Measurements from ENCODE around the gene NTRK1. TPM values are rescaled to one million over a fixed set of nuclear protein-coding genes. Genes with fewer than 3 reads are reported as not detected.
A peak's percentile ranks its signal among the peaks of the same experiment; 100 is the strongest.

The NTRK1 gene
- total RNA-seq, 1 donor from 2014 or later, result 1.0 TPM

GRCh38 chr1:156858959-156859522 lies 1.6 kb upstream of the NTRK1 start, which contains the start of gene INSRR:
INSRR (minus strand) TSS chr1:156859117; CDS start chr1:156858621, 496 bp downstream.
- no peaks in the 10 kb centered on the region for H3K9me3 ChIP-seq (replicated peaks)
- peaks cover 39% of the 10 kb centered on the region for H3K4me1 ChIP-seq
- H3K36me3 ChIP-seq, result no peaks in the 10 kb centered on the region
- no peak for TF ChIP-seq CTCF (IDR thresholded peaks at IDR 0.05; ENCODE audit: borderline replicate concordance)
- peaks cover 74% of the 10 kb centered on the region for H3K27me3 ChIP-seq (ENCODE audit: low read depth)
- peak within 1 kb of the TSS; percentile 63 for H3K4me3 ChIP-seq
- peak within 1 kb of the TSS; percentile 59 for H3K27ac ChIP-seq (replicated peaks)
- no peak for DNase-seq
- intact Hi-C loops (cut with micrococcal nuclease), result no loop called here

GRCh38 chr1:156859523-156860112 lies 1.0 kb upstream of the NTRK1 start:
- Histone ChIP-seq H3K4me1 (peaks cover 39% of the 10 kb centered on the region), H3K4me3 (peak overlapping the region; percentile 63), H3K36me3 (no peaks in the 10 kb centered on the region), H3K27me3 (ENCODE audit: low read depth) (peaks cover 79% of the 10 kb centered on the region), H3K9me3 (replicated peaks) (no peaks in the 10 kb centered on the region), H3K27ac (replicated peaks) (peak overlapping the region; percentile 59)
- TF ChIP-seq CTCF (IDR thresholded peaks at IDR 0.05; ENCODE audit: borderline replicate concordance), result no peak
- intact Hi-C loops (cut with micrococcal nuclease), result loop anchor here (10.0 kb wide), 1 partner anchor 65 kb away; no protein-coding TSS in a partner anchor
- DNase-seq, result no peak

GRCh38 chr1:156860113-156860627 lies 495 bp upstream of the NTRK1 start:
- peak; percentile 36 for DNase-seq
- TF ChIP-seq CTCF (IDR thresholded peaks at IDR 0.05; ENCODE audit: borderline replicate concordance), result peak; percentile 91
- peak overlapping the region; percentile 63 for H3K4me3 ChIP-seq
- H3K36me3 ChIP-seq, result no peaks in the 10 kb centered on the region
- intact Hi-C loops (cut with micrococcal nuclease), result loop anchor here (10.0 kb wide), 1 partner anchor 65 kb away; no protein-coding TSS in a partner anchor
- no peak overlapping the region for H3K27ac ChIP-seq (replicated peaks)
- H3K27me3 ChIP-seq (ENCODE audit: low read depth), result peaks cover 85% of the 10 kb centered on the region
- no peaks in the 10 kb centered on the region for H3K9me3 ChIP-seq (replicated peaks)
- peaks cover 39% of the 10 kb centered on the region for H3K4me1 ChIP-seq

GRCh38 chr1:156862584-156862983 lies 1.9 kb downstream of the NTRK1 start:
- H3K36me3 ChIP-seq, result no peaks in the 10 kb centered on the region
- no peaks in the 10 kb centered on the region for H3K9me3 ChIP-seq (replicated peaks)
- H3K4me3 ChIP-seq, result no peak overlapping the region
- DNase-seq, result no peak
- no peak overlapping the region for H3K27ac ChIP-seq (replicated peaks)
- peaks cover 96% of the 10 kb centered on the region for H3K27me3 ChIP-seq (ENCODE audit: low read depth)
- intact Hi-C loops (cut with micrococcal nuclease), result loop anchor here (10.0 kb wide), 1 partner anchor 68 kb away; no protein-coding TSS in a partner anchor
- H3K4me1 ChIP-seq, result peaks cover 37% of the 10 kb centered on the region
- no peak for TF ChIP-seq CTCF (IDR thresholded peaks at IDR 0.05; ENCODE audit: borderline replicate concordance)

GRCh38 chr1:156862997-156863599 lies 2.4 kb downstream of the NTRK1 start:
- DNase-seq, result no peak
- H3K27ac ChIP-seq (replicated peaks), result no peak overlapping the region
- no peaks in the 10 kb centered on the region for H3K9me3 ChIP-seq (replicated peaks)
- intact Hi-C loops (cut with micrococcal nuclease), result loop anchor here (10.0 kb wide), 1 partner anchor 68 kb away; no protein-coding TSS in a partner anchor
- peaks cover 32% of the 10 kb centered on the region for H3K4me1 ChIP-seq
- peaks cover 94% of the 10 kb centered on the region for H3K27me3 ChIP-seq (ENCODE audit: low read depth)
- H3K36me3 ChIP-seq, result no peaks in the 10 kb centered on the region
- no peak for TF ChIP-seq CTCF (IDR thresholded peaks at IDR 0.05; ENCODE audit: borderline replicate concordance)
- no peak overlapping the region for H3K4me3 ChIP-seq

All from left ventricle myocardium inferior (tissue), 1 donor.